GM12878 (cell line): Measurements from ENCODE around the gene MAD1L1. TPM values are rescaled to one million over a fixed set of nuclear protein-coding genes. Genes with fewer than 3 reads are reported as not detected.
A peak's percentile ranks its signal among the peaks of the same experiment; 100 is the strongest.

Experiments
- ATAC-seq: fragments of 200-7000 bp; cut with Tn5 transposase; 3 replicates; pipeline ENCODE4 v1.9.1; 2020; ENCODE audit warnings: mild to moderate bottlenecking, moderate library complexity
- BruUV-seq: library from RNA; stranded (reverse); fragments of 400-500 nt; replicated peaks from 2 replicates; lab custom pipeline; 2021; lab: Mats Ljungman, UMichigan
- CTCF ChIA-PET: fragments of 300-600 bp; sonication (Branson Sonifier 250); formaldehyde crosslinking; extraction: SDS; loops from one replicate; lab custom pipeline; 2021; ENCODE audit warnings: inconsistent platforms; lab: Yijun Ruan, JAX
- POLR2A ChIA-PET: fragments of 350-600 bp; formaldehyde crosslinking; extraction: SDS; loops from one replicate; lab custom pipeline; 2021; ENCODE audit warnings: inconsistent platforms; lab: Charles Lee
- RAD21 ChIA-PET: fragments of 300-600 bp; sonication (Branson Sonifier 250); formaldehyde crosslinking; loops from one replicate; lab custom pipeline; 2023; ENCODE audit warnings: antibody characterized with exemption; ENCODE audit not compliant: unreplicated experiment; lab: Charles Lee
- SMC1A ChIA-PET: fragments of 300-600 bp; sonication (Branson Sonifier 250); formaldehyde crosslinking; loops from one replicate; lab custom pipeline; 2023; ENCODE audit not compliant: unreplicated experiment, uncharacterized antibody; lab: Charles Lee
- DNase-seq: peaks from one replicate; pipeline ENCODE4 v3.0.0-alpha.2; 2011; ENCODE audit warnings: low read depth, low spot score
- FAIRE-seq: peaks from 3 replicates; lab custom pipeline; 2011; peaks lifted over from hg19 to GRCh38; lab: Jason Lieb, UNC
- H2AFZ ChIP-seq: 2 replicates; pipeline ENCODE4 v1.6.0; 2011; ENCODE audit warnings: low read depth, low read length, control low read depth; ENCODE audit not compliant: control insufficient read depth
- H3K27ac ChIP-seq: 2 replicates; pipeline ENCODE4 v1.5.1; 2011; ENCODE audit warnings: control low read depth; ENCODE audit not compliant: control insufficient read depth, insufficient read depth
- H3K27me3 ChIP-seq, 2 experiments: replicated peaks in 1 of 2; 2 replicates each; pipeline versions ENCODE4 v1.6.0 to v1.6.1; 2011; ENCODE audit warnings: low read length in 1 of 2; ENCODE audit not compliant: control insufficient read depth in 2 of 2, insufficient read depth in 2 of 2
- H3K36me3 ChIP-seq, 2 experiments: 2 replicates each; pipeline ENCODE4 v1.5.1; 2011; ENCODE audit warnings: low read length in 1 of 2; ENCODE audit not compliant: control insufficient read depth in 2 of 2, insufficient read depth in 2 of 2
- H3K4me1 ChIP-seq: 2 replicates; pipeline ENCODE4 v1.6.1; 2011; ENCODE audit warnings: mild to moderate bottlenecking, low read length, moderate library complexity, mixed read lengths; ENCODE audit not compliant: control insufficient read depth, insufficient read depth
- H3K4me2 ChIP-seq: 2 replicates; pipeline ENCODE4 v1.6.0; 2011; ENCODE audit warnings: control low read depth; ENCODE audit not compliant: control insufficient read depth, insufficient read depth
- H3K4me3 ChIP-seq: fragments of 200-600 bp; sonication (generic); 2 replicates; pipeline ENCODE4 v1.5.1; 2016
- H3K79me2 ChIP-seq: 2 replicates; pipeline ENCODE4 v1.6.0; 2011; ENCODE audit warnings: low read length; ENCODE audit not compliant: control insufficient read depth, insufficient read depth
- H3K9ac ChIP-seq: 2 replicates; pipeline ENCODE4 v1.8.0; 2011; ENCODE audit warnings: low read length, control low read depth, mixed read lengths; ENCODE audit not compliant: control insufficient read depth, insufficient read depth
- H3K9me3 ChIP-seq: replicated peaks from 3 replicates; pipeline ENCODE4 v1.5.1; 2011; ENCODE audit warnings: mild to moderate bottlenecking, low read length; ENCODE audit not compliant: control insufficient read depth, insufficient read depth
- H4K20me1 ChIP-seq: 2 replicates; pipeline ENCODE4 v1.6.0; 2011; ENCODE audit not compliant: control insufficient read depth, insufficient read depth
- CREB1 ChIP-seq: IDR thresholded peaks from 2 replicates; pipeline ENCODE4 v1.6.1; 2012; ENCODE audit warnings: low read depth, mild to moderate bottlenecking, inconsistent platforms
- IKZF1 ChIP-seq: fragments of 450-650 bp; conservative IDR thresholded peaks from 2 replicates; pipeline ENCODE4 v1.6.1; 2017; ENCODE audit warnings: antibody characterized with exemption, mild to moderate bottlenecking
- NR2F1 ChIP-seq: fragments of 450-650 bp; conservative IDR thresholded peaks from 2 replicates; pipeline ENCODE4 v1.6.1; 2017; ENCODE audit warnings: mild to moderate bottlenecking
- ZNF217 ChIP-seq: fragments of 450-650 bp; IDR thresholded peaks from 2 replicates; pipeline ENCODE4 v1.6.1; 2017; ENCODE audit warnings: antibody characterized with exemption, mild to moderate bottlenecking
- whole genome bisulfite sequencing: methylation state at CpG from one replicate; pipeline ENCODE4 v1.1.6; 2016; ENCODE audit warnings: low lambda C conversion rate; ENCODE audit not compliant: insufficient replicate concordance, insufficient coverage; ENCODE audit errors: missing lambda C conversion rate; 5-methylcytosine and 5-hydroxymethylcytosine counted together
- in situ Hi-C: fragments of 300-500 bp; cut with MboI; formaldehyde crosslinking; loops from 9 replicates; pipeline ENCODE4 v1.14.3; 2018; ENCODE audit warnings: mixed read lengths
- intact Hi-C: fragments of 100-400 bp; cut with micrococcal nuclease; formaldehyde crosslinking; loops from one replicate; pipeline ENCODE4 v1.14.2; 2022; ENCODE audit not compliant: unreplicated experiment
- polyA plus RNA-seq, 11 experiments: library from polyadenylated mRNA; depleted of rRNA in 4 of 11; unstranded in 6 of 11; stranded (reverse) in 5 of 11; fragments of >200 nt; fragmentation: Nextera tagmentation in 4 of 11; fragmentation: Illumina TruSeq in 1 of 11; extraction: Ambion mirVana in 4 of 11; extraction: Trizol in 1 of 11; gene quantifications; 1 replicate in 1 of 11; 2 replicates in 10 of 11; pipeline versions ENCODE4 v1.2.1 to v1.2.3, GENCODE V29; 2011 to 2016; ENCODE audit warnings: inconsistent platforms in 2 of 11, missing spikeins in 2 of 11, low read depth in 1 of 11
- total RNA-seq, 4 experiments: library from RNA; depleted of rRNA in 3 of 4; stranded (reverse); fragments of >200 nt in 3 of 4; fragmentation: Illumina TruSeq in 1 of 4; extraction: Trizol in 1 of 4; gene quantifications; 2 replicates each; pipeline versions ENCODE4 v1.2.1 to v1.2.3, GENCODE V29; 2013 to 2021

The MAD1L1 gene
- total and polyA plus RNA-seq, 10 of the 15 experiments (the other 5 are each of a cell fraction or from before 2014, with no cell fraction given): 2.2 to 76.8 (median 38.3) TPM

DNA sequence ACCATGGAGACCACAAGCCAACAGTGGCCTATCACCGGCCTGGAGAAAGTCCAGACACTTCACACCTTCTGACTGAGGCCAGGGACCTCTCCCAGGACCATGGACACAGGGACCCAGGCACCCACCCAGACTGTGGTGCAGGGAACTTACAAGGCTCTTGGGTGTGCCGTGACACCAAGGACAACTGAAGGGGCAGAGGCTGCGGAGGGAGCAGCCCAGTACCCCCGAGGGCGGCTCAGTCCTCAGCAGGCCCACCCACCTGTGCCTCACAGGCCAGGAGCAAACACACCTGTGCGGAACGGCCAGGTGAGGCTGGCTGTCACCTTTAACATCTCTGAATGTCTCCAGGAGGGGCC, 182.3 kb downstream of the MAD1L1 start:
- ATAC-seq: no peak
- BruUV-seq: no TSS peak
- Histone ChIP-seq H3K9me3 (no peaks in the 10 kb centered on the region), H4K20me1 (peaks cover 4% of the 10 kb centered on the region; the same call in 1 of the 2 replicates), H3K4me3 (no peak overlapping the region), H2AFZ (no peak overlapping the region), H3K4me2 (no peak overlapping the region), H3K27ac (no peak overlapping the region), H3K27me3 (no peaks in the 10 kb centered on the region), H3K36me3 (peaks cover 0 to 2% of the 10 kb centered on the region in 2 experiments; a peak in 1 of 4 replicates), H3K79me2 (no peaks in the 10 kb centered on the region), H3K9ac (no peak overlapping the region), H3K4me1 (no peaks in the 10 kb centered on the region)
- DNase-seq: no peak
- CTCF ChIA-PET: no interaction called here
- intact Hi-C loops (no loop called here), in situ Hi-C loops (no loop called here)
- TF ChIP-seq IKZF1 (peak; percentile 26; the same call in 1 of the 2 replicates), CREB1 (no peak)
- no peak for FAIRE-seq
- POLR2A ChIA-PET: no interaction called here
- WGBS: 90% methylated on average over 7 of the region's 7 CpGs
- RAD21 ChIA-PET: no interaction called here
- SMC1A ChIA-PET: no interaction called here

DNA sequence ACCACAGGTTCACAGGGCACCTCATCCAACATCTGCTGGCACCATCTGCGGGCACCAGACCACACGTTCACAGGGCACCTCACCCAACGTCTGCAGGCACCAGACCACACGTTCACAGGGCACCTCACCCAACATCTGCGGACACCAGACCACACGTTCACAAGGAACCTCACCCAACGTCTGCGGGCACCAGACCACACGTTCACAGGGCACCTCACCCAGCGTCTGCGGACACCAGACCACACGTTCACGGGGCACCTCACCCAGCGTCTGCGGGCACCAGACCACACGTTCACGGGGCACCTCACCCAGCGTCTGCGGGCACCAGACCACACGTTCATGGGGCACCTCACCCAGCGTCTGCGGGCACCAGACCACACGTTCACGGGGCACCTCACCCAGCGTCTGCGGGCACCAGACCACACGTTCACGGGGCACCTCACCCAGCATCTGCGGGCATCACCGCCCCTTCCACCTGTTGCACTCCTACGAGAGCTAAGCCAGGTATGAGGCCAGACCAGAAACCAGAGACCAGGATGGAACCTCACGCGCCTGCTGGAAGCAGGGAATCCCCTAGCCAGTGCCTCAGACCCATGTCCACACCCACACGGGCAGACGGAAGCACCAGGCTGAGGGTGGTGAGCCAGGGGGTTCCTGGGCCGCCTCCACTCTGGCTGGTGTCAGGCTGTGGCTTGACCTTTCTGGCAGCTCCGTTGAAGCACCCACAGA, 182.8 kb downstream of the MAD1L1 start:
- no peak for FAIRE-seq
- ATAC-seq: peak; percentile 38
- TF ChIP-seq ZNF217: no peak
- TF ChIP-seq NR2F1: peak; percentile 73
- Histone ChIP-seq H4K20me1 (peaks cover 4% of the 10 kb centered on the region; the same call in 1 of the 2 replicates), H3K27ac (no peak overlapping the region), H3K4me3 (no peak overlapping the region), H3K4me1 (no peaks in the 10 kb centered on the region), H3K27me3 (no peaks in the 10 kb centered on the region), H3K9ac (no peak overlapping the region), H3K36me3 (peaks cover 0 to 2% of the 10 kb centered on the region in 2 experiments; a peak in 1 of 4 replicates), H2AFZ (no peak overlapping the region), H3K9me3 (no peaks in the 10 kb centered on the region), H3K79me2 (no peaks in the 10 kb centered on the region), H3K4me2 (no peak overlapping the region)
- ChIA-PET POLR2A (no interaction called here), SMC1A (no interaction called here), RAD21 (no interaction called here), CTCF (no interaction called here)
- in situ Hi-C loops (no loop called here), intact Hi-C loops (no loop called here)
- no TSS peak for BruUV-seq
- 23% methylated on average over 36 of the region's 37 CpGs for WGBS
- DNase-seq: no peak
